Liver (tissue), 9 donors: ENCODE results near the gene SOAT1. TPM values are rescaled to one million over a fixed set of nuclear protein-coding genes. Genes with fewer than 3 reads are reported as not detected.

Experiments
- DNase-seq: peaks from one replicate; pipeline ENCODE4 v3.0.0-alpha.2; 2017; ENCODE audit warnings: low spot score
- H3K27ac ChIP-seq, 2 donors: one replicate each; pipeline ENCODE4 v1.7.0; 2013; ENCODE audit warnings: inconsistent platforms in 2 of 2, low read length in 2 of 2, control low read depth in 1 of 2, low read depth in 1 of 2, mild to moderate bottlenecking in 1 of 2
- H3K27me3 ChIP-seq, 4 donors: one replicate each; pipeline versions ENCODE4 v1.6.1 to v1.7.0; 2013; ENCODE audit warnings: low read length in 3 of 4, inconsistent platforms in 1 of 4, mild to moderate bottlenecking in 1 of 4, moderate library complexity in 1 of 4; ENCODE audit not compliant: control insufficient read depth in 4 of 4, insufficient read depth in 4 of 4
- H3K36me3 ChIP-seq, 4 donors: one replicate each; pipeline versions ENCODE4 v1.6.1 to v1.7.0; 2013; ENCODE audit warnings: low read length in 3 of 4, mild to moderate bottlenecking in 3 of 4, low read depth in 1 of 4, moderate library complexity in 1 of 4; ENCODE audit not compliant: control insufficient read depth in 4 of 4, insufficient read depth in 3 of 4
- H3K4me1 ChIP-seq, 4 donors: one replicate each; pipeline versions ENCODE4 v1.6.1 to v1.7.0; 2013; ENCODE audit warnings: low read length in 3 of 4, mild to moderate bottlenecking in 3 of 4, moderate library complexity in 1 of 4; ENCODE audit not compliant: control insufficient read depth in 4 of 4, insufficient read depth in 4 of 4
- H3K4me3 ChIP-seq, 3 donors: one replicate each; pipeline versions ENCODE4 v1.6.1 to v1.7.0; 2013; ENCODE audit warnings: low read length in 3 of 3, control low read depth in 1 of 3, low read depth in 1 of 3, mild to moderate bottlenecking in 1 of 3
- H3K9ac ChIP-seq, 2 donors: one replicate each; pipeline ENCODE4 v1.7.0; 2013; ENCODE audit warnings: low read length in 2 of 2, mild to moderate bottlenecking in 2 of 2, moderate library complexity in 2 of 2, control low read depth in 1 of 2, low read depth in 1 of 2
- H3K9me3 ChIP-seq, 4 donors: one replicate each; pipeline versions ENCODE4 v1.6.1 to v1.7.0; 2013; ENCODE audit warnings: low read length in 3 of 4; ENCODE audit not compliant: control insufficient read depth in 4 of 4
- EGR1 ChIP-seq, 2 donors: IDR thresholded peaks; 2 replicates each; pipeline ENCODE4 v1.6.1; 2016 to 2018; ENCODE audit warnings: antibody characterized with exemption in 2 of 2, low read depth in 2 of 2
- FOXA1 ChIP-seq: IDR thresholded peaks from 2 replicates; pipeline ENCODE4 v1.6.1; 2016; ENCODE audit warnings: antibody characterized with exemption
- FOXA2 ChIP-seq: IDR thresholded peaks from 2 replicates; pipeline ENCODE4 v1.6.1; 2016; ENCODE audit warnings: antibody characterized with exemption
- GABPA ChIP-seq, 2 donors: IDR thresholded peaks in 1 of 2; conservative IDR thresholded peaks in 1 of 2; 2 replicates each; pipeline ENCODE4 v1.6.1; 2016; ENCODE audit warnings: antibody characterized with exemption in 2 of 2, mild to moderate bottlenecking in 1 of 2, moderate library complexity in 1 of 2
- HNF4G ChIP-seq: IDR thresholded peaks from 2 replicates; pipeline ENCODE4 v1.6.1; 2016; ENCODE audit warnings: antibody characterized with exemption
- JUND ChIP-seq, 2 donors: IDR thresholded peaks; 2 replicates each; pipeline ENCODE4 v1.6.1; 2016; ENCODE audit warnings: antibody characterized with exemption in 2 of 2
- NR2F2 ChIP-seq: IDR thresholded peaks from 2 replicates; pipeline ENCODE4 v1.6.1; 2016; ENCODE audit warnings: antibody characterized with exemption
- RAD21 ChIP-seq, 2 donors: IDR thresholded peaks; 2 replicates each; pipeline ENCODE4 v1.6.1; 2016; ENCODE audit warnings: antibody characterized with exemption in 2 of 2, mild to moderate bottlenecking in 2 of 2
- RXRA ChIP-seq, 2 donors: IDR thresholded peaks; 2 replicates each; pipeline ENCODE4 v1.6.1; 2017 to 2018; ENCODE audit warnings: antibody characterized with exemption in 2 of 2, mild to moderate bottlenecking in 1 of 2
- SP1 ChIP-seq: IDR thresholded peaks from 2 replicates; pipeline ENCODE4 v1.6.1; 2018; ENCODE audit warnings: antibody characterized with exemption, mild to moderate bottlenecking
- YY1 ChIP-seq: IDR thresholded peaks from 2 replicates; pipeline ENCODE4 v1.6.1; 2016; ENCODE audit warnings: antibody characterized with exemption, mild to moderate bottlenecking
- ZBTB33 ChIP-seq: IDR thresholded peaks from 2 replicates; pipeline ENCODE4 v1.6.1; 2016; ENCODE audit warnings: antibody characterized with exemption
- WGBS: extraction: QIAGEN DNeasy Blood & Tissue Kit; methylation state at CpG from one replicate; pipeline ENCODE4 v1.1.7; 2013; 5-methylcytosine and 5-hydroxymethylcytosine counted together
- polyA plus RNA-seq, 2 donors: library from polyadenylated mRNA; stranded (reverse) in 1 of 2; unstranded in 1 of 2; fragments of 200-250 nt in 1 of 2; fragments of >200 nt in 1 of 2; fragmentation: Nextera tagmentation in 1 of 2; extraction: Ambion mirVana in 1 of 2; gene quantifications; one replicate each; pipeline versions ENCODE4 v1.2.1 to v1.2.3, GENCODE V29; 2013 to 2015
- total RNA-seq, 2 donors: library from RNA; depleted of rRNA; stranded (reverse); fragments of >200 nt; gene quantifications; one replicate each; pipeline ENCODE4 v1.2.3, GENCODE V29; 2014
- TF ChIP-seq, protein P1 (sequence below): IDR thresholded peaks from 2 replicates; pipeline ENCODE4 v1.6.1; 2016; ENCODE audit warnings: antibody characterized with exemption
- TF ChIP-seq, protein P2 (sequence below): IDR thresholded peaks from 2 replicates; pipeline ENCODE4 v1.6.1; 2016; ENCODE audit warnings: antibody characterized with exemption, mild to moderate bottlenecking
- TF ChIP-seq, protein P3 (sequence below): IDR thresholded peaks from 2 replicates; pipeline ENCODE4 v1.6.1; 2016; ENCODE audit warnings: antibody characterized with exemption
- donor health status: healthy.
- donor health status: healthy.
- donor health status: healthy.
- donor health status: healthy.
- donor health status: healthy.

SOAT1 gene
- total and polyA plus RNA-seq, 4 donors = 4.3 to 14.0 (median 9.3) TPM

DNA sequence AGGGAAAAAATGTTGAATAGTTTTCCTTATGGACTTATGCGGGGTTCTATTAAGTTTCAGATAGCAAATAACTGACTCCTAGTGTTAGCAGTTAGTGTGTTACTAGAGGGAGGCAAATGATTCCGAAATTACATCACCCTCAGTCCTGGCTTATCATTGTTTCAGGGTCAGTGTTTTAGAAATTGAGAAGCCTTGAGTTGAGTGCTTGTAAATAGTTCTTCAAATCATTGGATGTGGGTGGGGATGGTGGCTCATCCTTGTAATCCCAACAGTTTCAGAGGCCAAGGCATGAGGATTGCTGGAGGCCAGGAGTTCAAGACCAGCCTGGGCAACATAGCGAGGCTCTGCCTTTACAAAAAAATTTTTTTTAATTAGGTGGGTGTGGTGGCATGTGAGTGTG lies 21.3 kb downstream of the SOAT1 start:
- WGBS = 95% methylated on average over 3 of the region's 3 CpGs
- H3K4me1 ChIP-seq = peaks cover 0 to 1% (median 0%) of the 10 kb centered on the region in 4 donors
- H3K9me3 ChIP-seq = no peaks in the 10 kb centered on the region
- no peak overlapping the region for H3K4me3 ChIP-seq
- DNase-seq = no peak
- no peak overlapping the region for H3K9ac ChIP-seq
- H3K27ac ChIP-seq = no peak overlapping the region
- no peaks in the 10 kb centered on the region for H3K27me3 ChIP-seq
- H3K36me3 ChIP-seq = peaks cover 0 to 8% (median 1%) of the 10 kb centered on the region in 4 donors
- TF ChIP-seq FOXA1 (no peak), HNF4G (no peak), JUND (IDR thresholded peaks at IDR 0.05) (no peak), GABPA (IDR thresholded peaks at IDR 0.05 in 1 of 2, conservative IDR thresholded peaks at IDR 0.05 in 1 of 2) (no peak), RAD21 (IDR thresholded peaks at IDR 0.05) (no peak), YY1 (no peak)

DNA sequence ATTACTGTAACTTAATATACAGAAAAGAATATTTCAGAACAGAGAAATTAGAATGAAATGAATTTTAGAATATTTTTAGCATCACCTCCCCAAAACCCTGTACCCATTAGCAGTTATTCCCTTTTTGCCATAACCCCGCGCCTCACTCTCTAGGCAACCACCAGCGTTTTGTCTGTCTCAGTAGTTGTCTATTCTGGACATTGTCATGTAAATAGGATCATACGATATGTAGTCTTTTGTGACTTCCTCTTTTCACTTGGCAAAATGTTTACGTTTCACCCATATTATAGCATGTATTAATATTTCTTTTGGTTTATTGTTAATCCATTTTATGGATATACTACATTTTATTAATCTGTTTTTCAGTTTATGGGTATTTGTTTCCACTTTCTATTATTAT lies 24.9 kb downstream of the SOAT1 start:
- H3K9ac ChIP-seq = no peak overlapping the region
- WGBS = 88% methylated on average over 5 of the region's 5 CpGs
- DNase-seq = no peak
- no peak for TF ChIP-seq NR2F2
- no peak for TF ChIP-seq EGR1 (IDR thresholded peaks at IDR 0.05; ENCODE audit: low read depth in 2 of 2)
- TF ChIP-seq HNF4G = no peak
- TF ChIP-seq SP1 = no peak
- TF ChIP-seq RXRA (IDR thresholded peaks at IDR 0.05) = no peak
- TF ChIP-seq GABPA (IDR thresholded peaks at IDR 0.05 in 1 of 2, conservative IDR thresholded peaks at IDR 0.05 in 1 of 2) = no peak
- TF ChIP-seq FOXA1 = no peak
- no peak overlapping the region for H3K4me3 ChIP-seq
- H3K27me3 ChIP-seq = no peaks in the 10 kb centered on the region
- peaks cover 0 to 1% (median 0%) of the 10 kb centered on the region in 4 donors for H3K4me1 ChIP-seq
- H3K9me3 ChIP-seq = no peaks in the 10 kb centered on the region
- H3K36me3 ChIP-seq = peaks cover 0 to 5% (median 2%) of the 10 kb centered on the region in 4 donors
- H3K27ac ChIP-seq = no peak overlapping the region

- H3K9ac ChIP-seq = no peak overlapping the region
- DNase-seq = no peak
- H3K4me3 ChIP-seq = no peak overlapping the region
- TF ChIP-seq, protein P1, sequence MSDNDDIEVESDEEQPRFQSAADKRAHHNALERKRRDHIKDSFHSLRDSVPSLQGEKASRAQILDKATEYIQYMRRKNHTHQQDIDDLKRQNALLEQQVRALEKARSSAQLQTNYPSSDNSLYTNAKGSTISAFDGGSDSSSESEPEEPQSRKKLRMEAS = no peak
- TF ChIP-seq, protein P2, sequence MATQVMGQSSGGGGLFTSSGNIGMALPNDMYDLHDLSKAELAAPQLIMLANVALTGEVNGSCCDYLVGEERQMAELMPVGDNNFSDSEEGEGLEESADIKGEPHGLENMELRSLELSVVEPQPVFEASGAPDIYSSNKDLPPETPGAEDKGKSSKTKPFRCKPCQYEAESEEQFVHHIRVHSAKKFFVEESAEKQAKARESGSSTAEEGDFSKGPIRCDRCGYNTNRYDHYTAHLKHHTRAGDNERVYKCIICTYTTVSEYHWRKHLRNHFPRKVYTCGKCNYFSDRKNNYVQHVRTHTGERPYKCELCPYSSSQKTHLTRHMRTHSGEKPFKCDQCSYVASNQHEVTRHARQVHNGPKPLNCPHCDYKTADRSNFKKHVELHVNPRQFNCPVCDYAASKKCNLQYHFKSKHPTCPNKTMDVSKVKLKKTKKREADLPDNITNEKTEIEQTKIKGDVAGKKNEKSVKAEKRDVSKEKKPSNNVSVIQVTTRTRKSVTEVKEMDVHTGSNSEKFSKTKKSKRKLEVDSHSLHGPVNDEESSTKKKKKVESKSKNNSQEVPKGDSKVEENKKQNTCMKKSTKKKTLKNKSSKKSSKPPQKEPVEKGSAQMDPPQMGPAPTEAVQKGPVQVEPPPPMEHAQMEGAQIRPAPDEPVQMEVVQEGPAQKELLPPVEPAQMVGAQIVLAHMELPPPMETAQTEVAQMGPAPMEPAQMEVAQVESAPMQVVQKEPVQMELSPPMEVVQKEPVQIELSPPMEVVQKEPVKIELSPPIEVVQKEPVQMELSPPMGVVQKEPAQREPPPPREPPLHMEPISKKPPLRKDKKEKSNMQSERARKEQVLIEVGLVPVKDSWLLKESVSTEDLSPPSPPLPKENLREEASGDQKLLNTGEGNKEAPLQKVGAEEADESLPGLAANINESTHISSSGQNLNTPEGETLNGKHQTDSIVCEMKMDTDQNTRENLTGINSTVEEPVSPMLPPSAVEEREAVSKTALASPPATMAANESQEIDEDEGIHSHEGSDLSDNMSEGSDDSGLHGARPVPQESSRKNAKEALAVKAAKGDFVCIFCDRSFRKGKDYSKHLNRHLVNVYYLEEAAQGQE = no peak
- TF ChIP-seq RXRA (IDR thresholded peaks at IDR 0.05) (no peak), FOXA2 (no peak), HNF4G (no peak), EGR1 (IDR thresholded peaks at IDR 0.05; ENCODE audit: low read depth in 2 of 2) (no peak), ZBTB33 (no peak)
- TF ChIP-seq, protein P3, sequence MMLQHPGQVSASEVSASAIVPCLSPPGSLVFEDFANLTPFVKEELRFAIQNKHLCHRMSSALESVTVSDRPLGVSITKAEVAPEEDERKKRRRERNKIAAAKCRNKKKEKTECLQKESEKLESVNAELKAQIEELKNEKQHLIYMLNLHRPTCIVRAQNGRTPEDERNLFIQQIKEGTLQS = no peak
- no peaks in the 10 kb centered on the region for H3K4me1 ChIP-seq
- H3K27me3 ChIP-seq = no peaks in the 10 kb centered on the region
- no peaks in the 10 kb centered on the region for H3K9me3 ChIP-seq
- WGBS = 97% methylated on average over 5 of the region's 5 CpGs
- no peak overlapping the region for H3K27ac ChIP-seq
- peaks cover 0 to 12% (median 4%) of the 10 kb centered on the region in 4 donors for H3K36me3 ChIP-seq
Measured at GRCh38 chr1:179321533-179322216, 28.1 kb downstream of the SOAT1 start.
